ENCODE measurements around the gene B9D2.

B9D2 gene

DNA sequence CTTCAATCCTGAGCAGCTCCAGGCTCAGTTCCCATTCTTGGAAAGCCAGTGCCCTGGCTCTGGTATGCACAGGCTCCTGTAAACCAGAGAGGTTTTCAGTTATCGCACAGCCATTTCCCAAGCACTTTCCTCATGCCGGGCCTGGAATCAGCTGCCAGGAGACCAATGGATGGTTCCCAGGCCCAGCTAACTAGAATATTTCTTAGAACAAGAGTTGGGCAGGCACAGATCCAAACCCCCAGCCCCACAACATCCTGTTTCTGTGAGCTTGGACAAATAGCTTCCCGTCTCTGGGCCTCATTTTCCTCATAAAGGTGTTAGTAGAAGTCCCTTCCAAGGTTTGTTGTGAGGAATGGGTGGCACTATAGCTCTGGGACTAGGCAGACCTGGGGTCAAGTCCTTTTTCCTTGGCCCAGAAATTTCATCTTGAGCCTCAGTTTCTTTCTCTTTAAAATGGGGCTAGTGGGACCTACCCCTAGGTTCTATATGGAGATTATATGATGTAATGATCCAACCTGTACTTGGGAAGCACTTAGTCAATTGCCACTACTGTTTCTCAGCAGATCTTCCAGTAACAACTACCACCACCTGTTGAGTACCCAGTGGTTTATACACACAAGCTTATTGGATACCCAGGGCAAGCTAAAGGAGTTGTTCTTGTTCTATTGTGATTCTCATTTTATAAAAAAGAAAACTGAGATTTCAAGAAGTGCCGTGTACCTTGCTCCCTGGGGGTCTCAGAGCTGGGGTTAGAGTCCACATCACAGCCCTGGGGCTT lies 59.1 kb downstream of the B9D2 start:
- Histone ChIP-seq H3K4ac (ENCODE audit: low read depth in 1 of 2, low read length in 2 of 2) (no peak overlapping the region), H3K4me3 (ENCODE audit: insufficient read depth in 1 of 2, low read depth in 1 of 2, low read length in 2 of 2) (no peak overlapping the region), H2BK12ac (ENCODE audit: low read length in 2 of 2) (no peak overlapping the region), H3K79me1 (replicated peaks; ENCODE audit: low read length, poor library complexity, severe bottlenecking) (peaks cover 41% of the 10 kb centered on the region), H3K27me3 (ENCODE audit: control insufficient read depth in 1 of 2, insufficient read depth in 1 of 2, low read length in 2 of 2) (no peaks in the 10 kb centered on the region), H3K18ac (ENCODE audit: low read depth in 1 of 2, low read length in 2 of 2) (no peak overlapping the region), H2AFZ (ENCODE audit: low read depth, low read length) (no peak overlapping the region), H3K14ac (ENCODE audit: low read length in 2 of 2) (no peak overlapping the region), H3K4me2 (ENCODE audit: low read length, poor library complexity, severe bottlenecking) (no peak overlapping the region), H2BK5ac (ENCODE audit: low read depth, low read length, poor library complexity, severe bottlenecking) (no peak overlapping the region), H2BK15ac (ENCODE audit: low read depth, poor library complexity, severe bottlenecking) (no peak overlapping the region), H3K9ac (ENCODE audit: low read length) (no peak overlapping the region), H4K8ac (ENCODE audit: low read length) (no peak overlapping the region), H3K36me3 (ENCODE audit: control insufficient read depth in 1 of 2, insufficient read depth in 2 of 2, low read depth in 1 of 2, low read length in 2 of 2) (peaks cover 67 to 81% of the 10 kb centered on the region in 2 experiments), H3K23ac (ENCODE audit: low read length in 2 of 2) (no peak overlapping the region), H3K9me3 (ENCODE audit: control insufficient read depth, low read length) (no peaks in the 10 kb centered on the region), H2AK5ac (ENCODE audit: low read length, severe bottlenecking) (no peak overlapping the region), H3K4me1 (ENCODE audit: control insufficient read depth, insufficient read depth, low read depth, low read length) (peaks cover 16% of the 10 kb centered on the region), H2BK120ac (ENCODE audit: low read depth, low read length) (no peak overlapping the region), H3K27ac (ENCODE audit: low read length, poor library complexity, severe bottlenecking) (no peak overlapping the region), H4K91ac (ENCODE audit: low read length) (no peak overlapping the region)
- no peak for DNase-seq
- over 99% methylated on average over 4 of the region's 4 CpGs for WGBS
